Measurements from ENCODE around the gene ZNF260. TPM values are rescaled to one million over a fixed set of nuclear protein-coding genes. Genes with fewer than 3 reads are reported as not detected.

Gene ZNF260
- total RNA-seq, 1 donor from 2014 or later, result 15.5 TPM

GRCh38 chr19:36489118-36489919, 38.8 kb downstream of the ZNF260 start, which contains the start of gene ZNF566:
ZNF566 (minus strand) TSS chr19:36489561; CDS start chr19:36476557, 13,004 bp downstream.
- Mint-ChIP-seq H3K4me1 (ENCODE audit: low read depth) (peaks cover 25% of the 10 kb centered on the region), H3K27ac (ENCODE audit: unreplicated experiment) (peak within 1 kb of the TSS; percentile 100), H3K4me3 (ENCODE audit: unreplicated experiment) (peak within 1 kb of the TSS; percentile 97), H3K27me3 (ENCODE audit: low read depth) (no peaks in the 10 kb centered on the region), H3K36me3 (ENCODE audit: low read depth) (peaks cover 2% of the 10 kb centered on the region), H3K9me3 (ENCODE audit: low read depth) (peaks cover 8% of the 10 kb centered on the region)
- peak; percentile 96 for DNase-seq (ENCODE audit: low spot score)
- peak; percentile 48 for TF ChIP-seq CTCF (IDR thresholded peaks at IDR 0.05)

DNA sequence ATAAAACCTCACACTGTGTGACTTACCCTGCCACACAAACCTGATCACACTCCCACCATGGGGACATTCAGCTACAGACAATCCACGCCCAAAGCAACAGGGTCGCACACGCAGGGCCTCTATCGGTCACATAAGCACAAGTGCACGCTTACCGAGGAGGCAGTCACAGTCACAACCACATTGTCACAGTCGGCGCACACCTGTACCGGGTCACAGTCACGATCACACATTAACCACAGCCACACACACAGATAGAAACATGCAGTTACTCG, 39.3 kb downstream of the ZNF260 start:
- peaks cover 2% of the 10 kb centered on the region for H3K36me3 Mint-ChIP-seq (ENCODE audit: low read depth)
- no peaks in the 10 kb centered on the region for H3K27me3 Mint-ChIP-seq (ENCODE audit: low read depth)
- H3K4me3 Mint-ChIP-seq (ENCODE audit: unreplicated experiment), result peak overlapping the region; percentile 97
- peaks cover 8% of the 10 kb centered on the region for H3K9me3 Mint-ChIP-seq (ENCODE audit: low read depth)
- peak overlapping the region; percentile 100 for H3K27ac Mint-ChIP-seq (ENCODE audit: unreplicated experiment)
- H3K4me1 Mint-ChIP-seq (ENCODE audit: low read depth), result peaks cover 25% of the 10 kb centered on the region
- no peak for DNase-seq (ENCODE audit: low spot score)
- peak; percentile 7 for TF ChIP-seq CTCF (IDR thresholded peaks at IDR 0.05)

GRCh38 chr19:36488118-36488845, 39.8 kb downstream of the ZNF260 start:
- H3K27me3 Mint-ChIP-seq (ENCODE audit: low read depth), result no peaks in the 10 kb centered on the region
- no peak for DNase-seq (ENCODE audit: low spot score)
- H3K4me1 Mint-ChIP-seq (ENCODE audit: low read depth), result peaks cover 25% of the 10 kb centered on the region
- peaks cover 8% of the 10 kb centered on the region for H3K9me3 Mint-ChIP-seq (ENCODE audit: low read depth)
- TF ChIP-seq CTCF (IDR thresholded peaks at IDR 0.05), result no peak
- peaks cover 4% of the 10 kb centered on the region for H3K36me3 Mint-ChIP-seq (ENCODE audit: low read depth)
- peak overlapping the region; percentile 100 for H3K27ac Mint-ChIP-seq (ENCODE audit: unreplicated experiment)
- H3K4me3 Mint-ChIP-seq (ENCODE audit: unreplicated experiment), result peak overlapping the region; percentile 97

- Mint-ChIP-seq H3K4me3 (ENCODE audit: unreplicated experiment) (no peak overlapping the region), H3K9me3 (ENCODE audit: low read depth) (peaks cover 6% of the 10 kb centered on the region), H3K36me3 (ENCODE audit: low read depth) (peaks cover 14% of the 10 kb centered on the region), H3K27ac (ENCODE audit: unreplicated experiment) (peak overlapping the region; percentile 22), H3K27me3 (ENCODE audit: low read depth) (no peaks in the 10 kb centered on the region), H3K4me1 (ENCODE audit: low read depth) (peaks cover 15% of the 10 kb centered on the region)
- DNase-seq (ENCODE audit: low spot score), result no peak
- no peak for TF ChIP-seq CTCF (IDR thresholded peaks at IDR 0.05)
These were observed 44.4 kb downstream of the ZNF260 start for GRCh38 chr19:36483653-36484052.

- Mint-ChIP-seq H3K4me3 (ENCODE audit: unreplicated experiment) (no peak overlapping the region), H3K9me3 (ENCODE audit: low read depth) (peaks cover 6% of the 10 kb centered on the region), H3K27me3 (ENCODE audit: low read depth) (no peaks in the 10 kb centered on the region), H3K4me1 (ENCODE audit: low read depth) (peaks cover 7% of the 10 kb centered on the region), H3K27ac (ENCODE audit: unreplicated experiment) (no peak overlapping the region), H3K36me3 (ENCODE audit: low read depth) (peaks cover 14% of the 10 kb centered on the region)
- DNase-seq (ENCODE audit: low spot score), result no peak
- TF ChIP-seq CTCF (IDR thresholded peaks at IDR 0.05), result no peak
These were observed 45.2 kb downstream of the ZNF260 start for GRCh38 chr19:36482876-36483275.

Other genes with a start within 250 kb of the ZNF260 start
- 3.2 to 6.3 TPM (median 3.8 TPM) in 3 replicates for gene ZFP14, start 149.1 kb downstream of the ZNF260 start, total RNA-seq
- gene ZFP82, start 109.6 kb downstream of the ZNF260 start, total RNA-seq, result 8.2 to 9.3 TPM (median 8.9 TPM) in 3 replicates
- gene ZNF566, start 38.7 kb downstream of the ZNF260 start, total RNA-seq, result 12.1 to 14.6 TPM (median 13.8 TPM) in 3 replicates
- gene ZNF529, start 45.0 kb upstream of the ZNF260 start, total RNA-seq, result 13.7 to 18.6 TPM (median 14.1 TPM) in 3 replicates
- 10.7 to 17.3 TPM (median 12.5 TPM) in 3 replicates for gene ZNF382, start 77.0 kb upstream of the ZNF260 start, total RNA-seq
- gene ZNF461, start 138.6 kb upstream of the ZNF260 start, total RNA-seq, result 8.0 to 10.2 TPM (median 8.9 TPM) in 3 replicates
- gene ZNF567, start 159.3 kb upstream of the ZNF260 start, total RNA-seq, result 4.9 to 6.9 TPM (median 6.4 TPM) in 3 replicates
- 2.5 to 7.5 TPM (median 4.0 TPM) in 3 replicates for gene ZNF850, start 244.5 kb upstream of the ZNF260 start, total RNA-seq